ENCODE measurements around the gene PPT1.

PPT1 gene

DNA sequence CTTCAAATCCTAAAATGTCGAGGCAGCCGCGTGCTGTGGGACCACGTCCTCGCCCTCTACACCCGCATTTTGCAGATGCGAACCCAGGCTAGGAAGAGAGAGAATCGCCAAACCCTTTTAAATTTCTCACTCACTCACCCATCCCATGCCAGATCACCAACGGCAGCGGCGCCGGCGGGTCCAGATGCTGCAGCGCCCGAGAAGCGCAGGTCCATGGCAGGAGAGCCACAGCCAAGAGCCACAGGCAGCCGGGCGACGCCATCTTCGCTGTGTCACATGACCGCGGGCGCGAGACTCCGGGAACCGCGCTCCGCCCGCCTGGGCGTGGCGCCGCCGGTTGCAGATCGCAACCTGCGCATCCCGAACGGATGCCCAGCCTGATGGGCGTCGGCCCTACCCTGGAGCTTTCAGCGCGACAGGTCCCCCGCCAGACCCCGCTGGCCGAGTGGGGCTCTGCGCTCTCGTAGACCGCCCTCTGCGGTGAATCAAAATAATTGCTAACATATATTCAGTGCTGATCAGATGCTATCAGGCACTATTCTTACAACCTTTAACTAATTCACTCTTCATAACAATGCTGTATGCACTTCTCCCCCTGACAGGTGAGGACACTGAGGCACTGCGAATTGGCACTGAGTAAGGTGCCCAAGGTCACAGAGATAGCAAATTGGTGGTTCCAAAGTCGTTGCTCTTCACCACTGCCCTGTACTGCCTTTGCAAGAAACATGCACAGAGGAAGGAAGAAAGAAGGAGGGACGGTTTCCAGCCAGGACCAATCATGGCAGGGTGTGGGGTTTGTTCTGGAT is at the start of gene PPT1:
PPT1 (minus strand) TSS at position 276 of the 806 bp plus-strand sequence; CDS start at position 262, 14 bp downstream.
- peak; percentile 78 for DNase-seq (ENCODE audit: low spot score)

DNA sequence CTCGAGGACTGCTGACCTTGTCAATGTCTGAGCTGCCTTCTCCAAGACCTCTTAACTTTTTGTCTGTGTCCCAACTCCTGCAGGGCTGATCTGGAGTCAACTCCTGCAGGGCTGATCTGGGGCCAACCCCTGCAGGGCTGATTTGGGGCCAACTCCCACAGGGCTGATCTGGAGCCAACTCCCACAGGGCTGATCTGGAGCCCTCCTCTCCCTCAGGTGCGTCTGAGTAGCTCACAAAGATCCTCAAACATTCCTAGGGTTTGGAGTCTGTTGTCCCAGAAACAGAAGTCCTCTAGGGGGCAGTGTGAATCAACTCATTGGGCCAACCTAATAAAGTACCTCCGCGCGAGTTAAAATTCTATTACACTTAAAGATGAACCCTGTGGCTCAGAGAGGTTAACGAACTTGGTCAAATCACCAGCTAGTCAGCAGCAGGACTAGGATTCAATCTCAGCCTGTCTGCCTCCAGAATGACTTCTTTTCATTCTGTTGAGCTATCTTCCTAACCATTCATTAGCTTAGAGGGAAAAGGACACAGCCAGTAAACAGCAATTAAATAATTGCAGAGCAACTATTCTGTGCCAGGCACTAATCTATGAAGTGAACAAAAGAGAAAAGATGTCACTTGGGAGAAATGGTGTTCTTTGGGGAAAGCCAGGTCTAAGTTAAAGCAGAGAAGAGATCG is 47.0 kb upstream of the PPT1 start:
- peak; percentile 75 for DNase-seq (ENCODE audit: low spot score)

GRCh38 chr1:40141878-40142535 is 45.0 kb upstream of the PPT1 start:
- DNase-seq (ENCODE audit: low spot score) = no peak

DNA sequence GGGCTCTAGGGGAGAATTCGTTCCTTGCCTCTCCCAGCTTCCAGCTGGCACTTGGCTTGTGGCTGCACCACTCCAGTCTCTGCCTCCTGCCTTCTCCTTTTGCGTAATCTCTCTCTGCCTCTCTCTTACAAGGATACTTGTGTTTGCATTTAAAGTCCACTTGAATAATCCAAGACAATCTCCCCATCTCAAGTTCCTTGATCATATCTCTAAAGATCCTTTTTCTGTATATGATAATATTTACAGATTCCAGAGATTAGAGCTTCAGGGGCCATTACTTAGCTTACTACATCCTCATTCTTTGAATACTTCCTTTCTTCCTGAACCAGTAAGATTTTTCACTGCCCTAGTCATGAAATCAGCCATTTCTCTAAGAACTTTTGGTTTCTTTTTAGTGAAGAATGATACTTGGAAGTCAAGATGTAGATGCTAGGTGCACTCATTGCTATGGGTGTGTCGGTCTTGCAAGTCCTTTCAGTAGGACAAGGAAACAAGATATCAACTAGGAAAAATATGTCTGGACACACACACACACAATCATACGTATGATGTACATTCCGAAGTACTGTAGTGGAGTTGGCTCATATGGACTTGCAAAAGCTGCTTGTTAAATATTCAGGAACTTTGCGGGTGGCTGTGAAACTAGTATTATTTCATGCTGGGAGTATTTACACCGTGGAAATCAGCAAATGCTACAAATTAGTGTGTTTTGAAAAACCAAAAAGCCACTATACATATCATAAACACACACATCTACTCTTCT is 43.3 kb upstream of the PPT1 start:
- no peak for DNase-seq (ENCODE audit: low spot score)

DNA sequence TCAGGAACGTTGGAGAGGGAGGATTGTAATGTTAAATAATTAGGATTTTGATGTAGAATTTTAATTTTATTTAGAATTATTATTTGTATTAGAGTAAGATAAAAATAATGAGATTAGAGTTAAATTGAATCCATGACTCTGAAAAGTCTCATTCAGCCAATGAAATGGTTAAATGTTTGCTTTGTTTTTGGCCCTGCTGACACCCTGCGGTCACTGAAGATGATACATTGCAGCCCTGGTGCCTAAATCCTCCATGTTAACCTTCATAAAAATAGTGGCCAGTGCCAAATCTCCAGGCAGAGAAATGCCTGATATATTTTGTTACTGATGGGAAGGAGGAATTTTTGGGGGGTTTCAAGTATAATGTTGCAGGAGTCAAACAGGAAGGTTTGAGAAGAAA is 36.8 kb upstream of the PPT1 start:
- DNase-seq (ENCODE audit: low spot score) = no peak

GRCh38 chr1:40133312-40133665 is 36.2 kb upstream of the PPT1 start:
- DNase-seq (ENCODE audit: low spot score) = no peak

DNA sequence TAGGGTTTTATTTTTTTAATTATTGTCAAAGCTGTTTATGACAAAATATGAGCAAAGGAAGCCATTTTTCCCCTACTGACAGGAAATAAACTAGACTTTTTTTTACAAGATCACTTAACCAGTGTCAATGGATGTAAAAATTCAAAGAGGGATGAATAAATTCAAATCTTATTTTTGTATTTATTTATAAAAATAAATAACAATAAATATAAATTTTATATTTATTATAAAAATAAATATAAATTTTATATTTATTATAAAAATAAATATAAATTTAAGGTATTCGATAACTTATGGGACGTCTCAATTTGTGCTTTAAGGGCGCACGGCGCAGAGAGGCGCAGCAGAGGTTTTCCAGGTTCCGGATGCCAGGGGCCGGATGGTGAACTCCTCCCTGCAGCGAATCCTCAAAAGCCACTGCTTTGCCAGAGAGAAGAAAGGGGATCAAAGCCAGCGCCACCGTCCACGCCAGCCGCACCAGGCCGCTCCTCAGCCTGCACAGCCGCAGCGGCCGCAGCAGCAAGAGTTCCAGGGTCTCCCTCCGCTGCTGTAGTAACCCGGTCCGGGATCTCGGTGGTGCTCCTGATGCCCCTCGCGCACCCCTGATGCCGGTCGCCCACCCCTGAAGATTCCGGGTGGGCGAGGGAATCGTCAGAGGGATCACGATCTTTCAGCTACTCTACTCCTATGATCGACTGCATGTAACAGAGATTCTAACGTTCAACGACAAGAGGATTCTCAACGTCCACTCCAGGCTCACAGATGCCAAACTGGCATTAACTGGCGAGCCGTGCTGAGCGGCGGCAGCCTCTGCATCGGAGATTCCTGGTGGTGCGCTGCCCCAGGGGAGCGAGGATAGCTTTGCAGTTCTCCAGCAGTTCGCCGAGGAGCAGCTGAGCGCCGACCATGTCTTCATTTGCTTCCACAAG is 35.6 kb upstream of the PPT1 start:
- no peak for DNase-seq (ENCODE audit: low spot score)

- no peak for DNase-seq (ENCODE audit: low spot score)
Measured at GRCh38 chr1:40130892-40131291, 33.8 kb upstream of the PPT1 start.

DNA sequence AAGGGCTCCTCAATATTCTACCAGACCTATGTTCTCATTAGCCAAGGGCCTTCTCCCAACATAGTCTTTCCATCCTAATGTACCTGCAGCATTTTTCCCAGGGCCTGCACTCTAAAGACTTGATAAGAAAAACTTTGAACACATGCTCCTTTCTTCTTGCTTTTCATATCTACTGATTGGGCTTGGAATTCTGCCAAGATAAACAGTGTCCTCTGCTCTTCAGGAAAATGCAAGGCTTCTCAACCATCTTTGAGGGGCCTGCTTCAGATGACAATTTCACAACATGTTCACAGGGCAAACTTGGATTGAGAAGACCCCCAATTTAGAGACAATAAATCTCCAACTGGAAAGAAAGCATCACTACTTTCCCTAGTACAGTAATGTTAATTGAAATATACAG is 25.8 kb upstream of the PPT1 start:
- no peak for DNase-seq (ENCODE audit: low spot score)

DNA sequence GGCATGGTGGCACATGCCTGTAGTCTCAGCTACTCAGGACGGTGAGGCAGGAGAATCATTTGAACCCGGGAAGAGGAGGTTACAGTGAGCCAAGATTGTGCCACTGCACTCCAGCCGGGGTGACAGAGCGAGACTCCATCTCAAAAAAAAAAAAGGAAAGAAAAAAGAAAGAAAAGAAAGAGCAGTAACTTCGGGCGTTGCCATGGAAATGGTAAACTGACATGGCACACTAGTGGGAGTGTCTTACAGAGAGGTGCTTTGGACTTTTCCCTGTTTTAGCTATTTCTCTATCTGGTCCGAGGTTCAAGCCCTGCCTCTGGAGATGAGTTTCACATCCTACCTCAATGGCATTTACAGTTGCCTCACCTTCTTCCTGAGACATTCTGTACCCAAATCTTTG is 23.1 kb upstream of the PPT1 start:
- DNase-seq (ENCODE audit: low spot score) = no peak

GRCh38 chr1:40114400-40114799 is 17.3 kb upstream of the PPT1 start:
- no peak for DNase-seq (ENCODE audit: low spot score)

DNA sequence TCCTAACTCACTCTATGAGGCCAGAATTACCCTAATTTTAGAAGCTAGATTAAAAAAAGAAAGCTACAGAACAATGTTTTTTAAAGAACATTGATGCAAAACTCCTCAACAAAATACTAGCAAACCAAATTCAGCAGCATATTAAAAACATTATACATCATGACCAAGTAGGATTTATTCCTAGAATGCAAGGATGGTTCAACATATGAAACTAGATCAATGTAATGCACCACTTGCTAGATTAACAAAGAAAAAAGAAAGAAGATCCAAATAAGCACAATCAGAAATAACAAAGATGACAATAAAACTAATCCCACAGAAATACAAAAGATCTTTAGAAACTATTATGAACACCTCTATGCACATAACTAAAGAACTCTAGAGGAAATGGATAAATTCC is 13.3 kb upstream of the PPT1 start:
- no peak for DNase-seq (ENCODE audit: low spot score)

DNA sequence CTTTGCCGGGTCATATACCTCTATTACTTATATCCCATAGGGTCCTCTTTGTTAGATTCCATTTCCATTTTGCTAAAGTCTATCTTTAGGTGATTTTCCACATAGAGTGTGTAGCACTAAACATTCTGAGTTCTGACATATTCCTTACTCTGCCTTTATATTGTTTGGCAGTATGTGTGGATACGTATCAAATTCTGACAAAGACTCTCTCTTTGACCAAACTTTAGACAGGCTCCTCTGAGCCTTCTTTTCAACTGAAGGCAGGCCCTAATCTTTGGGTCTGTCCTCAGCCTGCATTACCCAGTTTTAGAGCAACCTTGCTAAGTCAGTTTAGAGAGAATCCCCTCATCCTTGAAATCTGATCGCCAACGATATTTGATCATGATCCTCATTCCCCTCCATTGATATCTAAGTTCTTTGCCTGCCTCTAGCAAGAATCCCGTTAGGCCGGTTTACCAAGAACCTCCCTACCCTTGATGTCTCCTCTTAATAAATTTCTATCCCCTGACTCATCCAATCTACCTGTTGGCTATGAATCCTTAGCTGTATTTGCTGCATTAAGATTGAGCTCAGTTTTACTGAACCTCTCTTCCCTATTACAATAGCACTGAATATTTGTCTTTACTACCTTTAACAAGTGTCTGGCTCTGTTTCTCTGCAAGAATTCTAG is 10.4 kb upstream of the PPT1 start:
- DNase-seq (ENCODE audit: low spot score) = no peak

DNA sequence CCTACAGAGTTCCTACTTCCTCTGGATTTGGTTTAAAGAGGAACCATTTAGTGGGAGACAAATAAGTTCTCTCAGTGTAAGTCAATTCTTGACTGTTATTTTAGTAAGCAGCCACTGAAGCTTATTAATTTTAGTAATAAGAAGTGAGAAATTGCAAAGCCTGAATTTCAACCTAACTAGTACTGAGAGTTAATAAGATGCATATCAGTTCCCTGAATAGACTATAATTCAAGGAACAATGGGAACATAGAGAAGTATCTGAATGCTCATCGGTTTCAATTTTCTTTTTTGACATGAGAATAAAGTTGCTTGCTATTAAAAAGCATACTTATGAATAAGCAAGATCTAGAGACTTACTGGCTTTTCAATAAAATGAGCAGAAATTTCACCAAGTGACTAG is 8.0 kb upstream of the PPT1 start:
- no peak for DNase-seq (ENCODE audit: low spot score)

GRCh38 chr1:40102896-40103295 is 5.8 kb upstream of the PPT1 start:
- no peak for DNase-seq (ENCODE audit: low spot score)

- DNase-seq (ENCODE audit: low spot score) = no peak
Measured at GRCh38 chr1:40102038-40102437, 5.0 kb upstream of the PPT1 start.

DNA sequence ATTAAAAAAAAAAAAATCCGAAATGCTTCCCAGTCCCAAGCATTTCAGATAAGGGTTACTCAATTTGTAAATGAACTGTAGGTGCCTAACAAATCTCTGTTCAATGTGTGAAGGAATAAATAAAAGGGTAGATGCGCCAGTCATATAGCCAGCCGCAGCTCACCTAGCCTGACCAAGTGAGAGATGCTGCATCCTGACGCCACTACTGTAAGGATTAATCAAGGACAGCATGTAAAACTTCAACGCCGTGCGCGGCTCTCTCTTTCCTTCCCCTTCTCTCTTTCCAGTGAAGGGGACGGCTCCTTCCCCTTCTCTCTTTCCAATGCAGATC is 441 bp downstream of the PPT1 start:
- no peak for DNase-seq (ENCODE audit: low spot score)

- peak; percentile 43 for DNase-seq (ENCODE audit: low spot score)
Measured at GRCh38 chr1:40095806-40096205, 1.2 kb downstream of the PPT1 start.

DNA sequence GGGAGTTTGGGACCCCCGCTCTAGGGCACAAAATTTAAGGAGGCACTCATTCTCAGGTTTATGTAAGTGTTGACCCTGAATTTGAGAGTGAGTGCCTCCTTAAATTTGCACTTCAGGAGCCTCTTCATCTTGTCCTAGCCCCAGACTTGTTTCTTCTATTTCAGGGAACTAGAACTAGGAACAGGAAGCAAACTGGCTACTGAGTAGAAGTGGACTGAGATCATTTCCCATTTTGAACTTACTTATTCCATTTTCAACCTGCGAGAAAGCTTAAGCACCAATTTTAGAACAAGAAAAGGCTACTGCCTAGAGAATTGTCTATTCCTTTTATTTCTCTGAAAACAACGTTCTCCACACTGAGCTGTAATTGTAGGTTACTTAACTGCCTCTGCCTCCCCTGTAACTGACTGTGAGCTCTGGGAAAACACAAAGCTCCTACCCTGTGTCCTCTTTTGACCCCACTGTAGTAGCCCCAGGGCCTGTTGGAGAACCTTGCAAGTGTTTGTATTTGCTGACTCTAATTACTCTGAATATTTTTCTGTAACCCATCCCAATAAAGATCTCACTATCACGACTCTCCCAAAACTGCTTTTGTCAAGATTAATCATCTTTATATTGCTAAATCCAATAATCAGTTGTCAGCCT is 2.5 kb downstream of the PPT1 start:
- DNase-seq (ENCODE audit: low spot score) = no peak
